Neuronal stem cell (in vitro differentiated cells): ENCODE measurements around the gene MOXD1.

Experiments used
- DNase-seq: peaks from one replicate; pipeline ENCODE4 v3.0.0-alpha.2; 2013; ENCODE audit warnings: low spot score
- H2AFZ ChIP-seq: one replicate; pipeline ENCODE4 v1.6.1; 2013; ENCODE audit warnings: mild to moderate bottlenecking, low read length, inconsistent platforms
- H2AK5ac ChIP-seq: 2 replicates; pipeline ENCODE4 v1.6.1; 2013; ENCODE audit warnings: low read depth, mild to moderate bottlenecking, inconsistent platforms, low read length, moderate library complexity, mixed read lengths
- H2BK120ac ChIP-seq: 2 replicates; pipeline ENCODE4 v1.6.1; 2013; ENCODE audit warnings: low read depth, mild to moderate bottlenecking, inconsistent platforms, low read length, moderate library complexity, mixed read lengths
- H2BK12ac ChIP-seq: one replicate; pipeline ENCODE4 v1.6.1; 2013; ENCODE audit warnings: low read length, inconsistent platforms
- H2BK15ac ChIP-seq: 2 replicates; pipeline ENCODE4 v1.6.1; 2013; ENCODE audit warnings: mild to moderate bottlenecking, low read length, inconsistent platforms, mixed read lengths
- H2BK5ac ChIP-seq: one replicate; pipeline ENCODE4 v1.6.1; 2013; ENCODE audit warnings: inconsistent platforms, mild to moderate bottlenecking, low read length, moderate library complexity
- H3K14ac ChIP-seq: one replicate; pipeline ENCODE4 v1.6.1; 2013; ENCODE audit warnings: low read length, inconsistent platforms
- H3K18ac ChIP-seq: 2 replicates; pipeline ENCODE4 v1.6.1; 2013; ENCODE audit warnings: low read length, inconsistent platforms
- H3K23ac ChIP-seq: 2 replicates; pipeline ENCODE4 v1.6.1; 2013; ENCODE audit warnings: low read depth, mild to moderate bottlenecking, mixed read lengths, low read length, inconsistent platforms; ENCODE audit not compliant: poor library complexity
- H3K27ac ChIP-seq: replicated peaks from 3 replicates; pipeline ENCODE4 v1.5.1; 2013; ENCODE audit warnings: low read length, inconsistent platforms
- H3K27me3 ChIP-seq, 3 experiments: 2 replicates each; pipeline ENCODE4 v1.6.1; 2013; ENCODE audit warnings: low read length in 3 of 3, mild to moderate bottlenecking in 2 of 3, inconsistent platforms in 1 of 3, low read depth in 1 of 3, mixed read lengths in 1 of 3, moderate library complexity in 1 of 3; ENCODE audit not compliant: control insufficient read depth in 3 of 3, insufficient read depth in 3 of 3
- H3K36me3 ChIP-seq, 2 donors: replicated peaks in 1 of 2; 2 replicates each; pipeline ENCODE4 v1.6.1; 2013; ENCODE audit warnings: low read length in 2 of 2; ENCODE audit not compliant: control insufficient read depth in 2 of 2, insufficient read depth in 2 of 2
- H3K4ac ChIP-seq: 2 replicates; pipeline ENCODE4 v1.6.1; 2013; ENCODE audit warnings: inconsistent platforms, mild to moderate bottlenecking, low read length, moderate library complexity
- H3K4me1 ChIP-seq, 2 donors: 1 replicate in 1 of 2; 2 replicates in 1 of 2; pipeline ENCODE4 v1.6.1; 2013; ENCODE audit warnings: low read length in 2 of 2, low read depth in 1 of 2; ENCODE audit not compliant: control insufficient read depth in 2 of 2, insufficient read depth in 1 of 2
- H3K4me2 ChIP-seq: one replicate; pipeline ENCODE4 v1.6.1; 2013; ENCODE audit warnings: mild to moderate bottlenecking, low read length, inconsistent platforms; ENCODE audit not compliant: insufficient read depth, poor library complexity, severe bottlenecking
- H3K4me3 ChIP-seq, 2 donors: 2 replicates each; pipeline ENCODE4 v1.5.1; 2013; ENCODE audit warnings: low read length in 2 of 2, mild to moderate bottlenecking in 2 of 2, inconsistent platforms in 1 of 2, moderate library complexity in 1 of 2
- H3K79me1 ChIP-seq: one replicate; pipeline ENCODE4 v1.6.1; 2013; ENCODE audit warnings: low read depth, mild to moderate bottlenecking, inconsistent platforms, low read length, moderate library complexity
- H3K9ac ChIP-seq: one replicate; pipeline ENCODE4 v1.6.1; 2013; ENCODE audit warnings: mild to moderate bottlenecking, low read depth, low read length, inconsistent platforms; ENCODE audit not compliant: poor library complexity
- H3K9me3 ChIP-seq, 2 donors: replicated peaks in 1 of 2; 2 replicates each; pipeline versions ENCODE3 to v1.6.1; 2013; ENCODE audit warnings: low read length in 2 of 2, mild to moderate bottlenecking in 2 of 2, inconsistent platforms in 1 of 2, low read depth in 1 of 2, mixed read lengths in 1 of 2, moderate library complexity in 1 of 2; ENCODE audit not compliant: control insufficient read depth in 2 of 2, insufficient read depth in 1 of 2
- H4K8ac ChIP-seq: one replicate; pipeline ENCODE4 v1.6.1; 2013; ENCODE audit warnings: low read depth, mild to moderate bottlenecking, inconsistent platforms, low read length, moderate library complexity
- H4K91ac ChIP-seq: one replicate; pipeline ENCODE4 v1.6.1; 2013; ENCODE audit warnings: low read length, low read depth, mild to moderate bottlenecking, inconsistent platforms; ENCODE audit not compliant: poor library complexity
- WGBS, 2 donors: extraction: QIAGEN DNeasy Blood & Tissue Kit; methylation state at CpG; one replicate each; pipeline ENCODE4 v1.1.7; 2013; ENCODE audit warnings: missing lambda C conversion rate in 2 of 2, mixed read lengths in 1 of 2; ENCODE audit not compliant: insufficient read length in 2 of 2, insufficient replicate concordance in 1 of 2; ENCODE audit errors: extremely low coverage in 2 of 2; 5-methylcytosine and 5-hydroxymethylcytosine counted together

The MOXD1 gene

GRCh38 chr6:132253211-132253610, 148.1 kb downstream of the MOXD1 start:
- no peaks in the 10 kb centered on the region for H3K79me1 ChIP-seq
- no peak overlapping the region for H2AFZ ChIP-seq
- no peaks in the 10 kb centered on the region for H3K36me3 ChIP-seq
- no peak overlapping the region for H3K4ac ChIP-seq
- no peak overlapping the region for H2BK5ac ChIP-seq
- H3K4me3 ChIP-seq, result no peak overlapping the region
- no peak overlapping the region for H3K4me2 ChIP-seq
- no peak overlapping the region for H3K9ac ChIP-seq
- no CpG with 5 or more reads among the region's 2 CpGs for WGBS, 2 donors
- H3K18ac ChIP-seq, result no peak overlapping the region
- no peak overlapping the region for H2BK12ac ChIP-seq
- no peaks in the 10 kb centered on the region for H3K4me1 ChIP-seq
- no peak overlapping the region for H2BK120ac ChIP-seq
- no peak overlapping the region for H3K27ac ChIP-seq
- H2BK15ac ChIP-seq, result no peak overlapping the region
- H4K8ac ChIP-seq, result no peak overlapping the region
- no peak overlapping the region for H4K91ac ChIP-seq
- H3K27me3 ChIP-seq, result no peaks in the 10 kb centered on the region
- H3K9me3 ChIP-seq, result peaks cover 4 to 15% of the 10 kb centered on the region in 2 donors
- no peak for DNase-seq
- H2AK5ac ChIP-seq, result no peak overlapping the region
- H3K14ac ChIP-seq, result no peak overlapping the region
- H3K23ac ChIP-seq, result no peak overlapping the region

- no peak overlapping the region for H4K91ac ChIP-seq
- no peak overlapping the region for H2BK120ac ChIP-seq
- no peak overlapping the region for H3K14ac ChIP-seq
- peak overlapping the region; percentile 32 for H3K4ac ChIP-seq
- no peak for DNase-seq
- H3K4me3 ChIP-seq, result peak overlapping the region in 1 of 2 donors; percentile 62
- H3K36me3 ChIP-seq, result no peaks in the 10 kb centered on the region
- H3K9me3 ChIP-seq, result peaks cover 4 to 15% of the 10 kb centered on the region in 2 donors
- no peak overlapping the region for H2BK12ac ChIP-seq
- H3K27me3 ChIP-seq, result no peaks in the 10 kb centered on the region
- no peaks in the 10 kb centered on the region for H3K4me1 ChIP-seq
- H3K18ac ChIP-seq, result no peak overlapping the region
- H2BK5ac ChIP-seq, result no peak overlapping the region
- H3K4me2 ChIP-seq, result no peak overlapping the region
- H4K8ac ChIP-seq, result no peak overlapping the region
- no peak overlapping the region for H2BK15ac ChIP-seq
- H2AK5ac ChIP-seq, result no peak overlapping the region
- no CpG with 5 or more reads among the region's 4 CpGs for WGBS, 2 donors
- H2AFZ ChIP-seq, result no peak overlapping the region
- H3K9ac ChIP-seq, result no peak overlapping the region
- H3K23ac ChIP-seq, result no peak overlapping the region
- H3K79me1 ChIP-seq, result no peaks in the 10 kb centered on the region
- no peak overlapping the region for H3K27ac ChIP-seq
Measured at GRCh38 chr6:132252113-132252512, 149.2 kb downstream of the MOXD1 start.

GRCh38 chr6:132251711-132252110, 149.6 kb downstream of the MOXD1 start:
- Histone ChIP-seq H2BK12ac (no peak overlapping the region), H3K27me3 (no peaks in the 10 kb centered on the region), H3K9me3 (peaks cover 4 to 15% of the 10 kb centered on the region in 2 donors), H3K4me1 (no peaks in the 10 kb centered on the region), H2BK5ac (no peak overlapping the region), H4K8ac (no peak overlapping the region), H3K4ac (no peak overlapping the region), H3K27ac (no peak overlapping the region), H2BK15ac (no peak overlapping the region), H3K14ac (no peak overlapping the region), H3K4me3 (no peak overlapping the region), H3K36me3 (no peaks in the 10 kb centered on the region), H2BK120ac (no peak overlapping the region), H3K79me1 (no peaks in the 10 kb centered on the region), H2AK5ac (no peak overlapping the region), H3K4me2 (no peak overlapping the region), H2AFZ (no peak overlapping the region), H3K9ac (no peak overlapping the region), H3K23ac (no peak overlapping the region), H3K18ac (no peak overlapping the region), H4K91ac (no peak overlapping the region)
- DNase-seq, result no peak

DNA sequence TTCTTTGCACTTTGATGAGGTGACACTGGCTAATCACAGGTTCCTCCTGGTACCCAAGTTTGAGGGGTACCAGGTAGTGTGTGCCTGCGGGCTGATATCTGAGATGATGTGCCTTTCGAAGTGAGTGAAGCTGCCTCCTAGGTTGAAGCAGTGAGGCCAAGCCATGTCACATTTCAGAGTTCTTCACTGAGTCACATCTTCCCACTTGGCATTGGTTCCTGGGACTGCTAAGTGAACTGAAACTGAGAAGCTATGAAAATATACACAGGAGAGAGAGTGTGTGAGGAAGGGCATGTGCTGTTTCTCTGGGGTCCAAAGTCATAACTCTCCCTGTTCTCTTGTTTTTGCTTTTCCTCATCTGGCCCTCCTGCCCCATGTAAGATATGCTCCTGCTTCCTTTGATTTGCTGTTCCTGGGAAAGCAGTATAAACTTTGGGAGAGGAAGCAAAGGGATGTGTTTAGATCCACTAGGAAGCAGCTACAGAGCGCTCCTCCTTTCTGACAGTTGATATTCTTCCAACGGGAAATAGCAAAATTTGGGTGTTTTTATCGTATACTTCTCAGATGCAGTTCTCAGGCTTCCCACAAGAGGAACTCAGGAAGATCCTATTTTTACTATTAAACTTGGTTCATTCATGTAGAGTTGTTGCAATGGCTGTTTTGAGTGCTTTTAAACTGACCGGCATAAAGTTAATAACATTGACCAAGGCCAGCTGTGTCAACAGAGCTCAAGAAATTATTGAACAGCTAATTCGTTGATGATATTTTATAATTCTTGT, 153.7 kb downstream of the MOXD1 start:
- Histone ChIP-seq H2BK5ac (peak overlapping the region; percentile 8), H3K4ac (no peak overlapping the region)
- no CpG with 5 or more reads among the region's 7 CpGs for WGBS, 2 donors

More for the DNA sequence above, 153.7 kb downstream of the MOXD1 start:
- Histone ChIP-seq H3K27me3 (no peaks in the 10 kb centered on the region), H3K27ac (no peak overlapping the region), H3K79me1 (no peaks in the 10 kb centered on the region), H3K9me3 (peaks cover 4 to 7% of the 10 kb centered on the region in 2 donors), H3K9ac (no peak overlapping the region), H3K4me3 (no peak overlapping the region), H2AK5ac (no peak overlapping the region), H2BK12ac (no peak overlapping the region), H3K4me1 (no peaks in the 10 kb centered on the region), H3K23ac (no peak overlapping the region), H4K91ac (no peak overlapping the region), H4K8ac (no peak overlapping the region), H3K36me3 (no peaks in the 10 kb centered on the region), H3K4me2 (no peak overlapping the region), H3K14ac (no peak overlapping the region), H2BK15ac (no peak overlapping the region), H2AFZ (no peak overlapping the region), H2BK120ac (no peak overlapping the region), H3K18ac (no peak overlapping the region)
- no peak for DNase-seq
